HepG2 (cell line): ENCODE measurements around the gene FCHO1. TPM values are rescaled to one million over a fixed set of nuclear protein-coding genes. Genes with fewer than 3 reads are reported as not detected.

Experiments
- ATF3 ChIP-seq: sonication (generic); formaldehyde crosslinking; IDR thresholded peaks from 2 replicates; pipeline ENCODE4 v1.4.0; 2020; ENCODE audit warnings: missing genetic modification reagents
- HDAC2 ChIP-seq: sonication (generic); formaldehyde crosslinking; IDR thresholded peaks from 2 replicates; pipeline ENCODE4 v1.4.0; 2020; ENCODE audit warnings: missing genetic modification reagents
- HNF4A ChIP-seq: sonication (generic); formaldehyde crosslinking; IDR thresholded peaks from 2 replicates; pipeline ENCODE4 v1.4.0; 2020; ENCODE audit warnings: missing genetic modification reagents
- KDM1A ChIP-seq: IDR thresholded peaks from 2 replicates; pipeline ENCODE4 v1.6.1; 2016; ENCODE audit warnings: missing compliant biosample characterization
- MTA3 ChIP-seq: sonication (generic); formaldehyde crosslinking; IDR thresholded peaks from 2 replicates; pipeline ENCODE4 v1.4.0; 2020; ENCODE audit warnings: missing genetic modification reagents
- NRL ChIP-seq: sonication (generic); formaldehyde crosslinking; IDR thresholded peaks from 2 replicates; pipeline ENCODE4 v1.5.0; 2020; ENCODE audit warnings: missing genetic modification reagents, mild to moderate bottlenecking, moderate library complexity, borderline replicate concordance
- POLR2AphosphoS2 ChIP-seq: IDR thresholded peaks from 2 replicates; pipeline ENCODE4 v1.6.1; 2011; ENCODE audit warnings: low read depth, low read length, improper control_type of control experiment
- REL ChIP-seq: sonication (generic); formaldehyde crosslinking; conservative IDR thresholded peaks from 2 replicates; pipeline ENCODE4 v1.8.0; 2022; ENCODE audit warnings: mild to moderate bottlenecking, missing genetic modification reagents, moderate library complexity
- THAP11 ChIP-seq: IDR thresholded peaks from 2 replicates; pipeline ENCODE4 v1.6.1; 2016; ENCODE audit warnings: missing biosample characterization, missing genetic modification reagents
- ZNF569 ChIP-seq: sonication (generic); formaldehyde crosslinking; IDR thresholded peaks from 2 replicates; pipeline ENCODE4 v1.5.0; 2020; ENCODE audit warnings: mild to moderate bottlenecking, missing genetic modification reagents, moderate library complexity, borderline replicate concordance
- ZNF616 ChIP-seq: sonication (generic); formaldehyde crosslinking; IDR thresholded peaks from 2 replicates; pipeline ENCODE4 v1.5.0; 2020; ENCODE audit warnings: low read depth, mild to moderate bottlenecking, missing genetic modification reagents
- ZNF747 ChIP-seq: sonication (generic); formaldehyde crosslinking; IDR thresholded peaks from 2 replicates; pipeline ENCODE4 v1.8.1; 2023; ENCODE audit warnings: missing genetic modification reagents, mild to moderate bottlenecking, borderline replicate concordance
- ZNF790 ChIP-seq: sonication (generic); formaldehyde crosslinking; IDR thresholded peaks from 2 replicates; pipeline ENCODE4 v1.8.0; 2022; ENCODE audit warnings: missing genetic modification reagents, mild to moderate bottlenecking, borderline replicate concordance
- polyA plus RNA-seq, 8 experiments: library from polyadenylated mRNA; depleted of rRNA in 3 of 8; stranded (reverse) in 7 of 8; unstranded in 1 of 8; fragments of >200 nt; fragmentation: Illumina TruSeq in 4 of 8; extraction: Trizol in 4 of 8; gene quantifications; 2 replicates each; pipeline versions ENCODE4 v1.2.1 to v1.2.3, GENCODE V29; 2011 to 2016; ENCODE audit warnings: low read depth in 4 of 8, missing spikeins in 1 of 8, mixed read lengths in 1 of 8; ENCODE audit not compliant: insufficient read depth in 1 of 8
- total RNA-seq, 5 experiments: library from RNA; depleted of rRNA; stranded (reverse); fragments of >200 nt; fragmentation: Illumina TruSeq; extraction: Trizol; gene quantifications; 2 replicates each; pipeline ENCODE4 v1.2.3, GENCODE V29; 2016; ENCODE audit warnings: low read depth in 1 of 5
- TF ChIP-seq, protein P1 (sequence below), 2 experiments: fragments of 450-650 bp in 1 of 2; sonication (generic) in 1 of 2; formaldehyde crosslinking in 1 of 2; IDR thresholded peaks; 2 replicates each; pipeline versions ENCODE4 v1.6.1 to v1.8.0; 2016 to 2022; ENCODE audit warnings: antibody characterized with exemption in 1 of 2, mild to moderate bottlenecking in 1 of 2, missing genetic modification reagents in 1 of 2
- TF ChIP-seq, protein P2 (sequence below): sonication (generic); formaldehyde crosslinking; IDR thresholded peaks from 2 replicates; pipeline ENCODE4 v1.4.0; 2020; ENCODE audit warnings: mild to moderate bottlenecking, missing genetic modification reagents

Gene FCHO1
- total and polyA plus RNA-seq, 2 of the 13 experiments (the other 11 are each of a cell fraction or from before 2014, with no cell fraction given) = 1.3 to 3.1 TPM

GRCh38 chr19:17766543-17767131 is 15.4 kb downstream of the FCHO1 start (continued):
- TF ChIP-seq, protein P1, sequence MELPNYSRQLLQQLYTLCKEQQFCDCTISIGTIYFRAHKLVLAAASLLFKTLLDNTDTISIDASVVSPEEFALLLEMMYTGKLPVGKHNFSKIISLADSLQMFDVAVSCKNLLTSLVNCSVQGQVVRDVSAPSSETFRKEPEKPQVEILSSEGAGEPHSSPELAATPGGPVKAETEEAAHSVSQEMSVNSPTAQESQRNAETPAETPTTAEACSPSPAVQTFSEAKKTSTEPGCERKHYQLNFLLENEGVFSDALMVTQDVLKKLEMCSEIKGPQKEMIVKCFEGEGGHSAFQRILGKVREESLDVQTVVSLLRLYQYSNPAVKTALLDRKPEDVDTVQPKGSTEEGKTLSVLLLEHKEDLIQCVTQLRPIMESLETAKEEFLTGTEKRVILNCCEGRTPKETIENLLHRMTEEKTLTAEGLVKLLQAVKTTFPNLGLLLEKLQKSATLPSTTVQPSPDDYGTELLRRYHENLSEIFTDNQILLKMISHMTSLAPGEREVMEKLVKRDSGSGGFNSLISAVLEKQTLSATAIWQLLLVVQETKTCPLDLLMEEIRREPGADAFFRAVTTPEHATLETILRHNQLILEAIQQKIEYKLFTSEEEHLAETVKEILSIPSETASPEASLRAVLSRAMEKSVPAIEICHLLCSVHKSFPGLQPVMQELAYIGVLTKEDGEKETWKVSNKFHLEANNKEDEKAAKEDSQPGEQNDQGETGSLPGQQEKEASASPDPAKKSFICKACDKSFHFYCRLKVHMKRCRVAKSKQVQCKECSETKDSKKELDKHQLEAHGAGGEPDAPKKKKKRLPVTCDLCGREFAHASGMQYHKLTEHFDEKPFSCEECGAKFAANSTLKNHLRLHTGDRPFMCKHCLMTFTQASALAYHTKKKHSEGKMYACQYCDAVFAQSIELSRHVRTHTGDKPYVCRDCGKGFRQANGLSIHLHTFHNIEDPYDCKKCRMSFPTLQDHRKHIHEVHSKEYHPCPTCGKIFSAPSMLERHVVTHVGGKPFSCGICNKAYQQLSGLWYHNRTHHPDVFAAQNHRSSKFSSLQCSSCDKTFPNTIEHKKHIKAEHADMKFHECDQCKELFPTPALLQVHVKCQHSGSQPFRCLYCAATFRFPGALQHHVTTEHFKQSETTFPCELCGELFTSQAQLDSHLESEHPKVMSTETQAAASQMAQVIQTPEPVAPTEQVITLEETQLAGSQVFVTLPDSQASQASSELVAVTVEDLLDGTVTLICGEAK (IDR thresholded peaks at IDR 0.05) = no peak
- TF ChIP-seq, protein P1 (CRISPR knock-in tag; IDR thresholded peaks at IDR 0.05) = 0 out of 2 replicates have a peak, but pooled peaks have one; percentile 16
- TF ChIP-seq REL (CRISPR knock-in tag) (no peak), ZNF790 (no peak), ATF3 (CRISPR knock-in tag) (no peak), ZNF569 (CRISPR knock-in tag) (no peak), HNF4A (CRISPR knock-in tag) (peak; percentile 91), POLR2AphosphoS2 (no peak), ZNF747 (CRISPR knock-in tag) (no peak), THAP11 (CRISPR knock-in tag) (peak; percentile 57), KDM1A (no peak), ZNF616 (CRISPR knock-in tag) (no peak), NRL (CRISPR knock-in tag) (no peak), MTA3 (CRISPR knock-in tag) (no peak), HDAC2 (peak; percentile 86)
- TF ChIP-seq, protein P2, sequence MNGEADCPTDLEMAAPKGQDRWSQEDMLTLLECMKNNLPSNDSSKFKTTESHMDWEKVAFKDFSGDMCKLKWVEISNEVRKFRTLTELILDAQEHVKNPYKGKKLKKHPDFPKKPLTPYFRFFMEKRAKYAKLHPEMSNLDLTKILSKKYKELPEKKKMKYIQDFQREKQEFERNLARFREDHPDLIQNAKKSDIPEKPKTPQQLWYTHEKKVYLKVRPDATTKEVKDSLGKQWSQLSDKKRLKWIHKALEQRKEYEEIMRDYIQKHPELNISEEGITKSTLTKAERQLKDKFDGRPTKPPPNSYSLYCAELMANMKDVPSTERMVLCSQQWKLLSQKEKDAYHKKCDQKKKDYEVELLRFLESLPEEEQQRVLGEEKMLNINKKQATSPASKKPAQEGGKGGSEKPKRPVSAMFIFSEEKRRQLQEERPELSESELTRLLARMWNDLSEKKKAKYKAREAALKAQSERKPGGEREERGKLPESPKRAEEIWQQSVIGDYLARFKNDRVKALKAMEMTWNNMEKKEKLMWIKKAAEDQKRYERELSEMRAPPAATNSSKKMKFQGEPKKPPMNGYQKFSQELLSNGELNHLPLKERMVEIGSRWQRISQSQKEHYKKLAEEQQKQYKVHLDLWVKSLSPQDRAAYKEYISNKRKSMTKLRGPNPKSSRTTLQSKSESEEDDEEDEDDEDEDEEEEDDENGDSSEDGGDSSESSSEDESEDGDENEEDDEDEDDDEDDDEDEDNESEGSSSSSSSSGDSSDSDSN (CRISPR knock-in tag) = peak; percentile 26; the same call in 1 of the 2 replicates
